HepG2 (cell line): Measurements from ENCODE around the gene PAXX. TPM values are rescaled to one million over a fixed set of nuclear protein-coding genes. Genes with fewer than 3 reads are reported as not detected.

Experiments used
- BHLHE40 ChIP-seq: IDR thresholded peaks from 2 replicates; pipeline ENCODE4 v1.6.1; 2011; ENCODE audit warnings: low read length, improper control_type of control experiment
- FOSL1 ChIP-seq: sonication (generic); formaldehyde crosslinking; IDR thresholded peaks from 2 replicates; pipeline ENCODE4 v1.9.0; 2021; ENCODE audit warnings: missing genetic modification reagents, borderline replicate concordance
- HNRNPK ChIP-seq: fragments of 200-400 bp; formaldehyde crosslinking; IDR thresholded peaks from 2 replicates; pipeline ENCODE4 v1.6.1; 2018; ENCODE audit warnings: low read length, low read depth, moderate library complexity, mild to moderate bottlenecking; ENCODE audit not compliant: poor library complexity, severe bottlenecking
- IKZF1 ChIP-seq: fragments of 450-650 bp; IDR thresholded peaks from 2 replicates; pipeline ENCODE4 v1.7.1; 2016
- KAT2B ChIP-seq: fragments of 150-350 bp; IDR thresholded peaks from 2 replicates; pipeline ENCODE4 v1.6.1; 2014; ENCODE audit warnings: low read depth, low read length, borderline replicate concordance
- MED1 ChIP-seq: sonication (generic); formaldehyde crosslinking; IDR thresholded peaks from 2 replicates; pipeline ENCODE4 v1.4.0; 2020; ENCODE audit warnings: missing genetic modification reagents
- PHF21A ChIP-seq: sonication (generic); formaldehyde crosslinking; IDR thresholded peaks from 2 replicates; pipeline ENCODE4 v1.5.0; 2020; ENCODE audit warnings: mild to moderate bottlenecking, missing genetic modification reagents
- SNAI1 ChIP-seq: sonication (generic); formaldehyde crosslinking; IDR thresholded peaks from 2 replicates; pipeline ENCODE4 v1.5.0; 2020; ENCODE audit warnings: mild to moderate bottlenecking, missing genetic modification reagents, borderline replicate concordance
- ZBTB1 ChIP-seq: sonication (generic); formaldehyde crosslinking; IDR thresholded peaks from 2 replicates; pipeline ENCODE4 v1.4.0; 2020; ENCODE audit warnings: missing genetic modification reagents, borderline replicate concordance
- ZNF205 ChIP-seq: IDR thresholded peaks from 2 replicates; pipeline ENCODE4 v1.6.1; 2018; ENCODE audit warnings: missing biosample characterization, missing genetic modification reagents
- ZNF589 ChIP-seq: sonication (generic); formaldehyde crosslinking; conservative IDR thresholded peaks from 2 replicates; pipeline ENCODE4 v1.8.0; 2022; ENCODE audit warnings: mild to moderate bottlenecking, moderate library complexity, missing genetic modification reagents
- ZNF619 ChIP-seq: sonication (generic); formaldehyde crosslinking; IDR thresholded peaks from 2 replicates; pipeline ENCODE4 v1.4.0; 2020; ENCODE audit warnings: mild to moderate bottlenecking, missing genetic modification reagents
- ZNF816 ChIP-seq: sonication (generic); formaldehyde crosslinking; IDR thresholded peaks from 2 replicates; pipeline ENCODE4 v1.8.0; 2022; ENCODE audit warnings: missing genetic modification reagents, mild to moderate bottlenecking, borderline replicate concordance
- ZNF850 ChIP-seq: sonication (generic); formaldehyde crosslinking; conservative IDR thresholded peaks from 2 replicates; pipeline ENCODE4 v1.9.0; 2021; ENCODE audit warnings: mild to moderate bottlenecking, missing genetic modification reagents
- polyA plus RNA-seq, 8 experiments: library from polyadenylated mRNA; depleted of rRNA in 3 of 8; stranded (reverse) in 7 of 8; unstranded in 1 of 8; fragments of >200 nt; fragmentation: Illumina TruSeq in 4 of 8; extraction: Trizol in 4 of 8; gene quantifications; 2 replicates each; pipeline versions ENCODE4 v1.2.1 to v1.2.3, GENCODE V29; 2011 to 2016; ENCODE audit warnings: low read depth in 4 of 8, missing spikeins in 1 of 8, mixed read lengths in 1 of 8; ENCODE audit not compliant: insufficient read depth in 1 of 8
- total RNA-seq, 5 experiments: library from RNA; depleted of rRNA; stranded (reverse); fragments of >200 nt; fragmentation: Illumina TruSeq; extraction: Trizol; gene quantifications; 2 replicates each; pipeline ENCODE4 v1.2.3, GENCODE V29; 2016; ENCODE audit warnings: low read depth in 1 of 5
- TF ChIP-seq, protein P1 (sequence below): sonication (generic); formaldehyde crosslinking; IDR thresholded peaks from 2 replicates; pipeline ENCODE4 v1.5.0; 2020; ENCODE audit warnings: mild to moderate bottlenecking, missing genetic modification reagents
- TF ChIP-seq, protein P2 (sequence below), 2 experiments: sonication (generic) in 1 of 2; formaldehyde crosslinking in 1 of 2; IDR thresholded peaks; 2 replicates each; pipeline versions ENCODE4 v1.4.0 to v1.6.1; 2018 to 2020; ENCODE audit warnings: missing genetic modification reagents in 2 of 2, borderline replicate concordance in 1 of 2, low read depth in 1 of 2, mild to moderate bottlenecking in 1 of 2, missing biosample characterization in 1 of 2
- TF ChIP-seq, protein P3 (sequence below): IDR thresholded peaks from 2 replicates; pipeline ENCODE4 v1.6.1; 2016
- TF ChIP-seq, protein P4 (sequence below): sonication (generic); formaldehyde crosslinking; IDR thresholded peaks from 2 replicates; pipeline ENCODE4 v1.4.0; 2020; ENCODE audit warnings: mild to moderate bottlenecking, missing genetic modification reagents, borderline replicate concordance

Gene PAXX
- total and polyA plus RNA-seq, 2 of the 13 experiments (the other 11 are each of a cell fraction or from before 2014, with no cell fraction given), result 14.0 to 31.9 TPM

DNA sequence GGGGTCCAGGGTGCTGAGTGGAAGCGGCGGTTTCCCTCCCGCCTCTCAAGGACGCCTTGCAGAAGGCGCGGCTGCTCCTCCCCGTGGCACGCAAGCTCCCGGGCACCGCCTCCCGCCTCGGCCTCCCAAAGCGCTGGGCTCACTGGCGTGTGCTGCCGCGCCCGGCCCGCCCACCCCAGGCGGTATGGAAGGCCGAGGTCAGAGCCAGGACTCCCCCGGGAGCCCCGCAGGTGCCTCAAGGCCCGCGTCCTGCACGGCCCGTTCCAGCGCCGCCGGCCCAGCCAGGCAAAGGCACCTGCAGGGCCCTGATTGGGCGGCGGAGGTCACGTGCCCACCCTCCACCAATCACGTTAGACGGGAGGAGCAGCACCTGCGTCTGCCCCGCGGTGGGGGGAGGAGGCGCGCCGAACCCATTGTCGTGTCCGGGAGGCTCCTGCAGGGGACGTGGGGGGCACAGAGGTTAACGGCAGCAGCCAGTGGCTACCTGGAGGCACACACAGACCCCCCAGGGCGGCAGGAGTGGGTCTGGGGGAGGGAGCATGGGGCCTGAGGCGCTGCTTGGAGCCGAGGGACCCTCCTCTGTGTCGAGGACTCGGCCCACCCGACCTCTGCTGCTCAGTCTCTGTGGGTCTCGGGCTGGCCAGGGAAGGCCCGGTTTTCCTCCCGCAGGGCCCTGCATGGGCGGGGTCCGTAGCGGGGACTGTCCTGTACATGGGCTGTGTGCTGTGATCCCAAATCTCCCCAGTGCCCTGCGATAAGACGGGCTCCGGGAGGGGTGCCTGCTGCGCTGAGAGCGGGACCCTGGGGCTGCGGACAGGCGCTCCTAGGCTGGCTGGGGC, 42.2 kb upstream of the PAXX start (continued):
- TF ChIP-seq ZNF589 (CRISPR knock-in tag) (no peak; the same call in 1 of the 2 replicates), PHF21A (CRISPR knock-in tag) (peak; percentile 93), IKZF1 (no peak), ZNF816 (peak; percentile 72; the same call in 1 of the 2 replicates), ZNF850 (CRISPR knock-in tag) (no peak), KAT2B (no peak), FOSL1 (CRISPR knock-in tag) (no peak), BHLHE40 (peak; percentile 82), HNRNPK (peak; percentile 57), ZBTB1 (CRISPR knock-in tag) (0 out of 2 replicates have a peak, but pooled peaks have one; percentile 33), ZNF619 (CRISPR knock-in tag) (no peak), MED1 (CRISPR knock-in tag) (peak; percentile 47), SNAI1 (CRISPR knock-in tag) (peak; percentile 58), ZNF205 (CRISPR knock-in tag) (no peak; the same call in 1 of the 2 replicates)
- TF ChIP-seq, protein P1, sequence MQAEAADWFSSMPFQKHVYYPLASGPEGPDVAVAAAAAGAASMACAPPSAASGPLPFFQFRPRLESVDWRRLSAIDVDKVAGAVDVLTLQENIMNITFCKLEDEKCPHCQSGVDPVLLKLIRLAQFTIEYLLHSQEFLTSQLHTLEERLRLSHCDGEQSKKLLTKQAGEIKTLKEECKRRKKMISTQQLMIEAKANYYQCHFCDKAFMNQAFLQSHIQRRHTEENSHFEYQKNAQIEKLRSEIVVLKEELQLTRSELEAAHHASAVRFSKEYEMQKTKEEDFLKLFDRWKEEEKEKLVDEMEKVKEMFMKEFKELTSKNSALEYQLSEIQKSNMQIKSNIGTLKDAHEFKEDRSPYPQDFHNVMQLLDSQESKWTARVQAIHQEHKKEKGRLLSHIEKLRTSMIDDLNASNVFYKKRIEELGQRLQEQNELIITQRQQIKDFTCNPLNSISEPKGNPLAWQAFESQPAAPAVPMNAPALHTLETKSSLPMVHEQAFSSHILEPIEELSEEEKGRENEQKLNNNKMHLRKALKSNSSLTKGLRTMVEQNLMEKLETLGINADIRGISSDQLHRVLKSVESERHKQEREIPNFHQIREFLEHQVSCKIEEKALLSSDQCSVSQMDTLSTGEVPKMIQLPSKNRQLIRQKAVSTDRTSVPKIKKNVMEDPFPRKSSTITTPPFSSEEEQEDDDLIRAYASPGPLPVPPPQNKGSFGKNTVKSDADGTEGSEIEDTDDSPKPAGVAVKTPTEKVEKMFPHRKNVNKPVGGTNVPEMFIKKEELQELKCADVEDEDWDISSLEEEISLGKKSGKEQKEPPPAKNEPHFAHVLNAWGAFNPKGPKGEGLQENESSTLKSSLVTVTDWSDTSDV (CRISPR knock-in tag), result peak; percentile 80; the same call in 1 of the 2 replicates
- TF ChIP-seq, protein P2, sequence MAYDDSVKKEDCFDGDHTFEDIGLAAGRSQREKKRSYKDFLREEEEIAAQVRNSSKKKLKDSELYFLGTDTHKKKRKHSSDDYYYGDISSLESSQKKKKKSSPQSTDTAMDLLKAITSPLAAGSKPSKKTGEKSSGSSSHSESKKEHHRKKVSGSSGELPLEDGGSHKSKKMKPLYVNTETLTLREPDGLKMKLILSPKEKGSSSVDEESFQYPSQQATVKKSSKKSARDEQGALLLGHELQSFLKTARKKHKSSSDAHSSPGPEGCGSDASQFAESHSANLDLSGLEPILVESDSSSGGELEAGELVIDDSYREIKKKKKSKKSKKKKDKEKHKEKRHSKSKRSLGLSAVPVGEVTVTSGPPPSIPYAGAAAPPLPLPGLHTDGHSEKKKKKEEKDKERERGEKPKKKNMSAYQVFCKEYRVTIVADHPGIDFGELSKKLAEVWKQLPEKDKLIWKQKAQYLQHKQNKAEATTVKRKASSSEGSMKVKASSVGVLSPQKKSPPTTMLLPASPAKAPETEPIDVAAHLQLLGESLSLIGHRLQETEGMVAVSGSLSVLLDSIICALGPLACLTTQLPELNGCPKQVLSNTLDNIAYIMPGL (CRISPR knock-in tag; IDR thresholded peaks at IDR 0.05; ENCODE audit: borderline replicate concordance in 1 of 2, low read depth in 1 of 2), result peak; percentile 82; a peak in 3 of 4 replicates
- TF ChIP-seq, protein P3, sequence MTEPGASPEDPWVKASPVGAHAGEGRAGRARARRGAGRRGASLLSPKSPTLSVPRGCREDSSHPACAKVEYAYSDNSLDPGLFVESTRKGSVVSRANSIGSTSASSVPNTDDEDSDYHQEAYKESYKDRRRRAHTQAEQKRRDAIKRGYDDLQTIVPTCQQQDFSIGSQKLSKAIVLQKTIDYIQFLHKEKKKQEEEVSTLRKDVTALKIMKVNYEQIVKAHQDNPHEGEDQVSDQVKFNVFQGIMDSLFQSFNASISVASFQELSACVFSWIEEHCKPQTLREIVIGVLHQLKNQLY (CRISPR knock-in tag), result no peak
- TF ChIP-seq, protein P4, sequence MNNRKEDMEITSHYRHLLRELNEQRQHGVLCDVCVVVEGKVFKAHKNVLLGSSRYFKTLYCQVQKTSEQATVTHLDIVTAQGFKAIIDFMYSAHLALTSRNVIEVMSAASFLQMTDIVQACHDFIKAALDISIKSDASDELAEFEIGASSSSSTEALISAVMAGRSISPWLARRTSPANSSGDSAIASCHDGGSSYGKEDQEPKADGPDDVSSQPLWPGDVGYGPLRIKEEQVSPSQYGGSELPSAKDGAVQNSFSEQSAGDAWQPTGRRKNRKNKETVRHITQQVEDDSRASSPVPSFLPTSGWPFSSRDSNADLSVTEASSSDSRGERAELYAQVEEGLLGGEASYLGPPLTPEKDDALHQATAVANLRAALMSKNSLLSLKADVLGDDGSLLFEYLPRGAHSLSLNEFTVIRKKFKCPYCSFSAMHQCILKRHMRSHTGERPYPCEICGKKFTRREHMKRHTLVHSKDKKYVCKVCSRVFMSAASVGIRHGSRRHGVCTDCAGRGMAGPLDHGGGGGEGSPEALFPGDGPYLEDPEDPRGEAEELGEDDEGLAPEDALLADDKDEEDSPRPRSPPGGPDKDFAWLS (CRISPR knock-in tag), result no peak
